Mesothelial cell of epicardium (in vitro differentiated cells): Measurements from ENCODE around the gene IBA57. TPM values are rescaled to one million over a fixed set of nuclear protein-coding genes. Genes with fewer than 3 reads are reported as not detected.

Source experiments
- DNase-seq, 2 experiments: peaks; one replicate each; pipeline ENCODE4 v3.0.0; 2021; ENCODE audit warnings: low spot score in 2 of 2; ENCODE audit not compliant: unreplicated experiment in 2 of 2
- H3K27ac Mint-ChIP-seq: 2 replicates; pipeline ENCODE4 v1.8.0; 2021; ENCODE audit warnings: mixed read lengths
- H3K27me3 Mint-ChIP-seq: 2 replicates; pipeline ENCODE4 v1.8.0; 2021; ENCODE audit warnings: low read depth, mixed read lengths
- H3K36me3 Mint-ChIP-seq: 2 replicates; pipeline ENCODE4 v1.8.0; 2021; ENCODE audit warnings: mixed read lengths
- H3K4me1 Mint-ChIP-seq: 2 replicates; pipeline ENCODE4 v1.8.0; 2021; ENCODE audit warnings: mixed read lengths
- H3K4me3 Mint-ChIP-seq: 2 replicates; pipeline ENCODE4 v1.8.0; 2021; ENCODE audit warnings: mild to moderate bottlenecking, moderate library complexity, mixed read lengths
- H3K9me3 Mint-ChIP-seq: 2 replicates; pipeline ENCODE4 v1.8.0; 2021; ENCODE audit warnings: mixed read lengths
- CTCF ChIP-seq: fragments of 200-600 bp; sonication (generic); IDR thresholded peaks from one replicate; pipeline ENCODE4 v1.5.0; 2021; ENCODE audit warnings: antibody characterized with exemption; ENCODE audit not compliant: unreplicated experiment
- total RNA-seq: library from RNA; stranded (reverse); gene quantifications from 3 replicates; pipeline ENCODE4 v1.2.1, GENCODE V29; 2021

The IBA57 gene
- total RNA-seq, 1 donor from 2014 or later: 11.8 TPM

GRCh38 chr1:228152097-228152917, 13.3 kb upstream of the IBA57 start:
- Mint-ChIP-seq H3K36me3 (no peaks in the 10 kb centered on the region), H3K4me3 (no peak overlapping the region), H3K9me3 (no peaks in the 10 kb centered on the region), H3K27ac (peak overlapping the region; percentile 30), H3K27me3 (no peaks in the 10 kb centered on the region), H3K4me1 (peaks cover 7% of the 10 kb centered on the region)
- no peak for DNase-seq
- TF ChIP-seq CTCF: no peak

GRCh38 chr1:228152918-228153258, 12.7 kb upstream of the IBA57 start:
- H3K27ac Mint-ChIP-seq: peak overlapping the region; percentile 11
- no peaks in the 10 kb centered on the region for H3K27me3 Mint-ChIP-seq
- no peak for TF ChIP-seq CTCF
- H3K4me3 Mint-ChIP-seq: no peak overlapping the region
- no peaks in the 10 kb centered on the region for H3K36me3 Mint-ChIP-seq
- no peaks in the 10 kb centered on the region for H3K9me3 Mint-ChIP-seq
- peaks cover 7% of the 10 kb centered on the region for H3K4me1 Mint-ChIP-seq
- no peak for DNase-seq

- Mint-ChIP-seq H3K27me3 (no peaks in the 10 kb centered on the region), H3K27ac (peak overlapping the region; percentile 64), H3K36me3 (no peaks in the 10 kb centered on the region), H3K4me1 (peaks cover 7% of the 10 kb centered on the region), H3K4me3 (no peak overlapping the region), H3K9me3 (no peaks in the 10 kb centered on the region)
- no peak for TF ChIP-seq CTCF
- no peak for DNase-seq
Observed at GRCh38 chr1:228154021-228154669, 11.5 kb upstream of the IBA57 start.

DNA sequence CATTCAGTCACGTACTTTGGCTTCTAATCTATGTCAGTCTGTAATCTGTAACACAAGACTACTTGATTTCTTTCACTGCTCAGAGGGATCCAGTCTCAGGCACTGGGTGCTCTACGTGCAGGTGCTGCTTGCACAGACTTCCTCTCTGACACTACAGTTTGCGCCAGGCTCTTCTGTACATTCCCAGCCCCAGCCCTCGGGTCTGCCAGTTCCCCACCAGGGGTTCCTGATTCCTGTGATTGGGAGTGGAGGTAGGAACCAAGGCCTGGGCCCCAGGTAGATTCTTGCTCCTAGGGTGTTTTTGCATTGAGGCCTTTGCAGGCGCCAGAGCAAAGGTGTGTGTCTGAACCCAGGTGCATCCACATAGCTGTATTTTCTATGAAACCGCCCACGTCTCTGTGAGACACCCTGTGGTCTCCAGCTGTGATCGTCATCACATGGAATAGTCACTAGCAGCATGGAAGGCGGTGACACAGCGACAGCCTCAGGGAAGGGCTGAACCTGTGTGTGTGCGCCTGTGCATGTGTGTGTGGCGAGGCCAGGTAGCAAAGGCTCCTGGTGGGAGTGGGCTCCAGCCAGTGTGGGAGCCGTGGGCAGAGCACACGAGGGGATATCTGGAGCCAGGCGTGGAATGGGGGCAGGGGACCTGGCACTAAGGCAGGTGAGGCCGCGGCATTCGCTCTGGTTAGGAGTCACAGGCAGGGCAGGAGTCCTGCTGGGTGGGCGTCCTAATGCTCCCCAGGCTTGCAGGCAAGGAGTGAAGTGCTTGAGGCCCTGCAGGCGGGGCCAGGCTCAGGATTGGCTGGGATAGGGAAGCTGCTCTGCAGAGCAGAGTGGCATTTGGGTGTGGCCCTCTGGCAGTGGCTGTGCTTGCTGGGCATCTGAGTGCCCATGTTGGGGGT, 10.7 kb upstream of the IBA57 start:
- no peaks in the 10 kb centered on the region for H3K36me3 Mint-ChIP-seq
- no peaks in the 10 kb centered on the region for H3K27me3 Mint-ChIP-seq
- no peak for TF ChIP-seq CTCF
- H3K9me3 Mint-ChIP-seq: no peaks in the 10 kb centered on the region
- no peak for DNase-seq
- no peak overlapping the region for H3K4me3 Mint-ChIP-seq
- H3K27ac Mint-ChIP-seq: peak overlapping the region; percentile 64
- peaks cover 4% of the 10 kb centered on the region for H3K4me1 Mint-ChIP-seq

DNA sequence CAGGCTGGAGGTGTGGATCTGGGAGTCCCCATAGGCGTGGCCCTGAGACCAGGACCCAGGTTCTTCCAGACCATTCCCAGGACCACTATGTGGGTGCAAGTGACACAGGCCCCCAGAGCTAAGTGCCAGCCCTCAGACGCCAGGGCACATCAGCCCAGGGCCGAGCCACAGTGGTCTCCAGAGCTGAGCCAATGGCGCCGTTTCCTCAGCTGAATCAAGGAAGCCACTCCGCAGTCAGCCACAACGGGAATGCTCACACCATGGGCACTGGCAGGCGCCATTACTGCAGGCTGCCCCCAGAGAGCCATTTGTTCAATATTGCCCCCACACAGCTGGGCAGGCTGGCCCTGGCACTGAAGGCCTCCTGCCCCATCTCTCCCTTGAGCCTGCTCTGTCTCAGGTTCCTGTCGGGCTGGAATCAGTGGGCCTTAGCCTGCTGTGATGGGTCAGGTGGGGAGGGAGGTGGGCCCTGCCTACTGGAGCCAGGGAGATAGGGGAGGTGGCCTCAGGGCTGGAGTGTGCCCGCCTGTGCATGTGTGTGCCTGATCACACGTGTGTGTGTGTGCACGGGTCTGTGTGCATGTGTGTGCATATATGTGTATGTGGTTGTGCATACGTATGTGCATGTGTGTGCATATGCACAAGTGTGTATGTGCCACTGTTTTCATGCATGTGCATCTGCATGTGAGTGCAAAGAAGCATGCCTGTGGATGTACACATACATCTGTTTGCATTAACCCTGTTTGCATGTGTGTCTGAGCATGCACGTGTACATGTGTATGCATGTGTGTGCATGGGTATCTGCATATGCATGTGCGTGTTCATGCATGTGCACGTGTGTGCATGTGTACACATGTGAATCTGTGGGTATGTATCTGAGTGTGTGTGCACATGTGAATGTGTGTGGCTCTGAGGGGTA, 9.7 kb upstream of the IBA57 start:
- no peak overlapping the region for H3K27ac Mint-ChIP-seq
- H3K9me3 Mint-ChIP-seq: no peaks in the 10 kb centered on the region
- DNase-seq: no peak
- H3K4me1 Mint-ChIP-seq: peaks cover 4% of the 10 kb centered on the region
- no peaks in the 10 kb centered on the region for H3K27me3 Mint-ChIP-seq
- no peak for TF ChIP-seq CTCF
- no peak overlapping the region for H3K4me3 Mint-ChIP-seq
- no peaks in the 10 kb centered on the region for H3K36me3 Mint-ChIP-seq
